Liver (tissue), 9 donors: ENCODE data around the gene HUWE1. TPM values are rescaled to one million over a fixed set of nuclear protein-coding genes. Genes with fewer than 3 reads are reported as not detected.

Experiments used
- DNase-seq: peaks from one replicate; pipeline ENCODE4 v3.0.0-alpha.2; 2017; ENCODE audit warnings: low spot score
- H3K27ac ChIP-seq, 2 donors: one replicate each; pipeline ENCODE4 v1.7.0; 2013; ENCODE audit warnings: inconsistent platforms in 2 of 2, low read length in 2 of 2, control low read depth in 1 of 2, low read depth in 1 of 2, mild to moderate bottlenecking in 1 of 2
- H3K27me3 ChIP-seq, 4 donors: one replicate each; pipeline versions ENCODE4 v1.6.1 to v1.7.0; 2013; ENCODE audit warnings: low read length in 3 of 4, inconsistent platforms in 1 of 4, mild to moderate bottlenecking in 1 of 4, moderate library complexity in 1 of 4; ENCODE audit not compliant: control insufficient read depth in 4 of 4, insufficient read depth in 4 of 4
- H3K36me3 ChIP-seq, 4 donors: one replicate each; pipeline versions ENCODE4 v1.6.1 to v1.7.0; 2013; ENCODE audit warnings: low read length in 3 of 4, mild to moderate bottlenecking in 3 of 4, low read depth in 1 of 4, moderate library complexity in 1 of 4; ENCODE audit not compliant: control insufficient read depth in 4 of 4, insufficient read depth in 3 of 4
- H3K4me1 ChIP-seq, 4 donors: one replicate each; pipeline versions ENCODE4 v1.6.1 to v1.7.0; 2013; ENCODE audit warnings: low read length in 3 of 4, mild to moderate bottlenecking in 3 of 4, moderate library complexity in 1 of 4; ENCODE audit not compliant: control insufficient read depth in 4 of 4, insufficient read depth in 4 of 4
- H3K4me3 ChIP-seq, 3 donors: one replicate each; pipeline versions ENCODE4 v1.6.1 to v1.7.0; 2013; ENCODE audit warnings: low read length in 3 of 3, control low read depth in 1 of 3, low read depth in 1 of 3, mild to moderate bottlenecking in 1 of 3
- H3K9ac ChIP-seq, 2 donors: one replicate each; pipeline ENCODE4 v1.7.0; 2013; ENCODE audit warnings: low read length in 2 of 2, mild to moderate bottlenecking in 2 of 2, moderate library complexity in 2 of 2, control low read depth in 1 of 2, low read depth in 1 of 2
- H3K9me3 ChIP-seq, 4 donors: one replicate each; pipeline versions ENCODE4 v1.6.1 to v1.7.0; 2013; ENCODE audit warnings: low read length in 3 of 4; ENCODE audit not compliant: control insufficient read depth in 4 of 4
- CTCF ChIP-seq: fragments of 150-350 bp; IDR thresholded peaks from 2 replicates; pipeline ENCODE4 v1.5.1; 2017; ENCODE audit warnings: improper control_type of control experiment, low read depth, low read length; ENCODE audit not compliant: missing input control
- EGR1 ChIP-seq, 2 donors: IDR thresholded peaks; 2 replicates each; pipeline ENCODE4 v1.6.1; 2016 to 2018; ENCODE audit warnings: antibody characterized with exemption in 2 of 2, low read depth in 2 of 2
- FOXA1 ChIP-seq: IDR thresholded peaks from 2 replicates; pipeline ENCODE4 v1.6.1; 2016; ENCODE audit warnings: antibody characterized with exemption
- FOXA2 ChIP-seq: IDR thresholded peaks from 2 replicates; pipeline ENCODE4 v1.6.1; 2016; ENCODE audit warnings: antibody characterized with exemption
- GABPA ChIP-seq, 2 donors: IDR thresholded peaks in 1 of 2; conservative IDR thresholded peaks in 1 of 2; 2 replicates each; pipeline ENCODE4 v1.6.1; 2016; ENCODE audit warnings: antibody characterized with exemption in 2 of 2, mild to moderate bottlenecking in 1 of 2, moderate library complexity in 1 of 2
- HNF4A ChIP-seq, 2 donors: conservative IDR thresholded peaks; 2 replicates each; pipeline ENCODE4 v1.6.1; 2016; ENCODE audit warnings: antibody characterized with exemption in 2 of 2, mild to moderate bottlenecking in 2 of 2
- HNF4G ChIP-seq: IDR thresholded peaks from 2 replicates; pipeline ENCODE4 v1.6.1; 2016; ENCODE audit warnings: antibody characterized with exemption
- JUND ChIP-seq, 2 donors: IDR thresholded peaks; 2 replicates each; pipeline ENCODE4 v1.6.1; 2016; ENCODE audit warnings: antibody characterized with exemption in 2 of 2
- NR2F2 ChIP-seq: IDR thresholded peaks from 2 replicates; pipeline ENCODE4 v1.6.1; 2016; ENCODE audit warnings: antibody characterized with exemption
- RAD21 ChIP-seq, 2 donors: IDR thresholded peaks; 2 replicates each; pipeline ENCODE4 v1.6.1; 2016; ENCODE audit warnings: antibody characterized with exemption in 2 of 2, mild to moderate bottlenecking in 2 of 2
- REST ChIP-seq: IDR thresholded peaks from 2 replicates; pipeline ENCODE4 v1.6.1; 2016; ENCODE audit warnings: antibody characterized with exemption, mild to moderate bottlenecking
- RXRA ChIP-seq, 2 donors: IDR thresholded peaks; 2 replicates each; pipeline ENCODE4 v1.6.1; 2017 to 2018; ENCODE audit warnings: antibody characterized with exemption in 2 of 2, mild to moderate bottlenecking in 1 of 2
- SP1 ChIP-seq: IDR thresholded peaks from 2 replicates; pipeline ENCODE4 v1.6.1; 2018; ENCODE audit warnings: antibody characterized with exemption, mild to moderate bottlenecking
- TAF1 ChIP-seq: conservative IDR thresholded peaks from 2 replicates; pipeline ENCODE4 v1.6.1; 2016; ENCODE audit warnings: antibody characterized with exemption, mild to moderate bottlenecking
- YY1 ChIP-seq: IDR thresholded peaks from 2 replicates; pipeline ENCODE4 v1.6.1; 2016; ENCODE audit warnings: antibody characterized with exemption, mild to moderate bottlenecking
- ZBTB33 ChIP-seq: IDR thresholded peaks from 2 replicates; pipeline ENCODE4 v1.6.1; 2016; ENCODE audit warnings: antibody characterized with exemption
- WGBS: extraction: QIAGEN DNeasy Blood & Tissue Kit; methylation state at CpG from one replicate; pipeline ENCODE4 v1.1.7; 2013; 5-methylcytosine and 5-hydroxymethylcytosine counted together
- polyA plus RNA-seq, 2 donors: library from polyadenylated mRNA; stranded (reverse) in 1 of 2; unstranded in 1 of 2; fragments of 200-250 nt in 1 of 2; fragments of >200 nt in 1 of 2; fragmentation: Nextera tagmentation in 1 of 2; extraction: Ambion mirVana in 1 of 2; gene quantifications; one replicate each; pipeline versions ENCODE4 v1.2.1 to v1.2.3, GENCODE V29; 2013 to 2015
- total RNA-seq, 2 donors: library from RNA; depleted of rRNA; stranded (reverse); fragments of >200 nt; gene quantifications; one replicate each; pipeline ENCODE4 v1.2.3, GENCODE V29; 2014
- TF ChIP-seq, protein P1 (sequence below): IDR thresholded peaks from 2 replicates; pipeline ENCODE4 v1.6.1; 2016; ENCODE audit warnings: antibody characterized with exemption
- TF ChIP-seq, protein P2 (sequence below): IDR thresholded peaks from 2 replicates; pipeline ENCODE4 v1.6.1; 2016; ENCODE audit warnings: antibody characterized with exemption
- donor health status: healthy.
- donor health status: healthy.
- donor health status: healthy.
- donor health status: healthy.
- donor health status: healthy.

HUWE1 gene
- total and polyA plus RNA-seq, 4 donors = 20.2 to 75.8 (median 37.7) TPM

- TF ChIP-seq RXRA (IDR thresholded peaks at IDR 0.05) = no peak
Observed at GRCh38 chrX:53486285-53486684, 200.2 kb downstream of the HUWE1 start (continued).

- 91% methylated on average over 2 of the region's 2 CpGs for WGBS
- no peak overlapping the region for H3K27ac ChIP-seq
Observed at GRCh38 chrX:53483838-53484405, 202.6 kb downstream of the HUWE1 start.

More at GRCh38 chrX:53483838-53484405, 202.6 kb downstream of the HUWE1 start:
- TF ChIP-seq REST (no peak), CTCF (no peak), RAD21 (IDR thresholded peaks at IDR 0.05) (no peak), YY1 (no peak), HNF4A (conservative IDR thresholded peaks at IDR 0.05) (no peak), HNF4G (no peak), ZBTB33 (no peak), RXRA (IDR thresholded peaks at IDR 0.05) (no peak), FOXA1 (no peak), JUND (IDR thresholded peaks at IDR 0.05) (no peak), TAF1 (no peak), SP1 (no peak), NR2F2 (no peak), FOXA2 (no peak), GABPA (IDR thresholded peaks at IDR 0.05 in 1 of 2, conservative IDR thresholded peaks at IDR 0.05 in 1 of 2) (no peak), EGR1 (IDR thresholded peaks at IDR 0.05; ENCODE audit: low read depth in 2 of 2) (no peak)
- TF ChIP-seq, protein P1, sequence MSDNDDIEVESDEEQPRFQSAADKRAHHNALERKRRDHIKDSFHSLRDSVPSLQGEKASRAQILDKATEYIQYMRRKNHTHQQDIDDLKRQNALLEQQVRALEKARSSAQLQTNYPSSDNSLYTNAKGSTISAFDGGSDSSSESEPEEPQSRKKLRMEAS = no peak
- TF ChIP-seq, protein P2, sequence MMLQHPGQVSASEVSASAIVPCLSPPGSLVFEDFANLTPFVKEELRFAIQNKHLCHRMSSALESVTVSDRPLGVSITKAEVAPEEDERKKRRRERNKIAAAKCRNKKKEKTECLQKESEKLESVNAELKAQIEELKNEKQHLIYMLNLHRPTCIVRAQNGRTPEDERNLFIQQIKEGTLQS = no peak
- DNase-seq = no peak
- H3K27me3 ChIP-seq = peaks cover 0 to 2% (median 0%) of the 10 kb centered on the region in 4 donors
- H3K9me3 ChIP-seq = peaks cover 0 to 19% (median 8%) of the 10 kb centered on the region in 4 donors
- no peak overlapping the region for H3K4me3 ChIP-seq
- no peaks in the 10 kb centered on the region for H3K36me3 ChIP-seq
- H3K9ac ChIP-seq = no peak overlapping the region
- no peaks in the 10 kb centered on the region for H3K4me1 ChIP-seq
